ENCODE measurements around the gene CSMD2.

Gene CSMD2

GRCh38 chr1:33791251-33791650 is 373.8 kb downstream of the CSMD2 start:
- TF ChIP-seq CTCF (IDR thresholded peaks at IDR 0.05; ENCODE audit: control insufficient read depth, insufficient read depth, low read depth, low read length, missing control alignments), result no peak
- no peak overlapping the region for H3K4me3 ChIP-seq (ENCODE audit: control insufficient read depth, low read depth, low read length)
- DNase-seq (ENCODE audit: low read depth), result no peak

- no peak for DNase-seq (ENCODE audit: low read depth)
- TF ChIP-seq CTCF (IDR thresholded peaks at IDR 0.05; ENCODE audit: control insufficient read depth, insufficient read depth, low read depth, low read length, missing control alignments), result no peak
- no peak overlapping the region for H3K4me3 ChIP-seq (ENCODE audit: control insufficient read depth, low read depth, low read length)
Measured at GRCh38 chr1:33790577-33790976, 374.5 kb downstream of the CSMD2 start.

- no peak overlapping the region for H3K4me3 ChIP-seq (ENCODE audit: control insufficient read depth, low read depth, low read length)
- no peak for TF ChIP-seq CTCF (IDR thresholded peaks at IDR 0.05; ENCODE audit: control insufficient read depth, insufficient read depth, low read depth, low read length, missing control alignments)
- DNase-seq (ENCODE audit: low read depth), result no peak
Measured at GRCh38 chr1:33784876-33785275, 380.2 kb downstream of the CSMD2 start.

- H3K4me3 ChIP-seq (ENCODE audit: control insufficient read depth, low read depth, low read length), result no peak overlapping the region
- TF ChIP-seq CTCF (IDR thresholded peaks at IDR 0.05; ENCODE audit: control insufficient read depth, insufficient read depth, low read depth, low read length, missing control alignments), result no peak
- DNase-seq (ENCODE audit: low read depth), result no peak
Measured at GRCh38 chr1:33782776-33783175, 382.3 kb downstream of the CSMD2 start.

GRCh38 chr1:33781652-33782051 is 383.4 kb downstream of the CSMD2 start:
- TF ChIP-seq CTCF (IDR thresholded peaks at IDR 0.05; ENCODE audit: control insufficient read depth, insufficient read depth, low read depth, low read length, missing control alignments), result no peak
- DNase-seq (ENCODE audit: low read depth), result no peak

GRCh38 chr1:33777337-33777736 is 387.7 kb downstream of the CSMD2 start:
- no peak for TF ChIP-seq CTCF (IDR thresholded peaks at IDR 0.05; ENCODE audit: control insufficient read depth, insufficient read depth, low read depth, low read length, missing control alignments)
- no peak overlapping the region for H3K4me3 ChIP-seq (ENCODE audit: control insufficient read depth, low read depth, low read length)
- DNase-seq (ENCODE audit: low read depth), result no peak

More at GRCh38 chr1:33781652-33782051, 383.4 kb downstream of the CSMD2 start:
- no peak overlapping the region for H3K4me3 ChIP-seq (ENCODE audit: control insufficient read depth, low read depth, low read length)

- DNase-seq (ENCODE audit: low read depth), result no peak
- TF ChIP-seq CTCF (IDR thresholded peaks at IDR 0.05; ENCODE audit: control insufficient read depth, insufficient read depth, low read depth, low read length, missing control alignments), result no peak
Measured at GRCh38 chr1:33768821-33769220, 396.2 kb downstream of the CSMD2 start.

More at GRCh38 chr1:33768821-33769220, 396.2 kb downstream of the CSMD2 start:
- no peak overlapping the region for H3K4me3 ChIP-seq (ENCODE audit: control insufficient read depth, low read depth, low read length)
